ENCODE measurements around the gene BTN2A1. TPM values are rescaled to one million over a fixed set of nuclear protein-coding genes. Genes with fewer than 3 reads are reported as not detected.
A peak's percentile ranks its signal among the peaks of the same experiment; 100 is the strongest.
"Not testable (repeated sequence)": the region's sequence is repeated elsewhere in the genome, so short reads cannot be mapped to it uniquely, and the experiment has no call there.

Gene BTN2A1
- total RNA-seq, 3 donors from 2014 or later, result 12.1 to 15.9 (median 12.5) TPM

DNA sequence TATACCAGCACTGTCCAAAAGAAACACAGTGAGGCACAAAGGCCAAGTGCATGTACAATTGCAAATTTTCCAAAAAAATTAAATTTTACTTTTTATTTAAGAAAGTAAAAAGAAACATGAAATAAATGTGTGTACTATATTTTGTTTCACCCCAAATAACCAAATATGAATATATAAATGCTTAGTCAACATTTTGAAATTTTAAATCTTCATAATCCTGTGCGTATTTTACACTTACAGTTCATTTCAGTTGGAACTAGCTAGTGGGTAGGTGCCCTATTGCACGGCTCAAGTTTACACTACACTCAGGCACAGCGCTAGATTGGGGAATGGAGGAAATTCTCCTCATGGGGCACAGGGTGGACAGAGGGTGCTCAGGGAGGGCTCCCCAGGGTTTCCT, 35.4 kb upstream of the BTN2A1 start:
- Mint-ChIP-seq H3K27me3 (ENCODE audit: low read depth) (no peaks in the 10 kb centered on the region), H3K9me3 (peaks cover 11% of the 10 kb centered on the region), H3K4me3 (no peak overlapping the region), H3K4me1 (ENCODE audit: low read depth) (peaks cover 10% of the 10 kb centered on the region), H3K36me3 (ENCODE audit: insufficient read depth) (peaks cover 11% of the 10 kb centered on the region)
- DNase-seq (no peak), ATAC-seq (no peak)

DNA sequence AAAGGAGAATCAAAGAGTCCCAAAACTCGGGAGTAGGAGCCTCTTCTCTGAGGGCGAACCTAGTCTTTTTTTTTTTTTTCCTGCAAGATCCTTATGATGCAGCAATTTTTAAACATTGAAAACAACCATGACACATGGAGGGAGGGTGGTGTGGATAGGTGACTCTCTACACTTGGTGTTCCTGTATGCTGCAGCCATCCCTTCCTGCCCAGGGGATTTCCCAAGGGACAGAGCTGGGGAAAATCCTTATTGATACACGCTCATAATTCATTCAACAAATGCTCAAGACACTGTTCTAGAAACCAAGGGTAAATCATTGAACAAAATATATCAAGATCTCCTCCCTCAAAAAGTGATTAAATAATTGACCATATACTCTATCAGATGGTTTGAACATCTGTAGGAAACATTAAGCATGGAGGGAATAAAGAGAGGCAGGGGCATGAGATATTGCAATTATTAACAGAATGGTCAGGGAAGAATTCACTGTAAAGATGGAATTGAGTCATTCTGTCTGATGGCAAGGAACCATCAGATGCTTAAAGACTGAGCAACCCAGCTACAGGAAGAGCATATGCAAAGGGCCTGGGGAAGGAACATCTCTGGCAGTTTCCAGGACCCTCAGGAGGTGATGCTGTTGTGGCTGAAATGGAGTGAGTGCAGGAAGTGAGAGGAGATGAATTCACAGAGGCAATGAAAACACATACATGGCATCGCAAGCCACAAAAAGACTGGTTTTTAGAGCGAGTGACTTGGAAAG, 30.9 kb upstream of the BTN2A1 start:
- Mint-ChIP-seq H3K27me3 (ENCODE audit: low read depth) (no peaks in the 10 kb centered on the region), H3K9me3 (no peaks in the 10 kb centered on the region), H3K4me3 (no peak overlapping the region), H3K36me3 (ENCODE audit: insufficient read depth) (peaks cover 20% of the 10 kb centered on the region), H3K4me1 (ENCODE audit: low read depth) (peaks cover 8% of the 10 kb centered on the region)
- no peak for DNase-seq
- no peak for ATAC-seq

DNA sequence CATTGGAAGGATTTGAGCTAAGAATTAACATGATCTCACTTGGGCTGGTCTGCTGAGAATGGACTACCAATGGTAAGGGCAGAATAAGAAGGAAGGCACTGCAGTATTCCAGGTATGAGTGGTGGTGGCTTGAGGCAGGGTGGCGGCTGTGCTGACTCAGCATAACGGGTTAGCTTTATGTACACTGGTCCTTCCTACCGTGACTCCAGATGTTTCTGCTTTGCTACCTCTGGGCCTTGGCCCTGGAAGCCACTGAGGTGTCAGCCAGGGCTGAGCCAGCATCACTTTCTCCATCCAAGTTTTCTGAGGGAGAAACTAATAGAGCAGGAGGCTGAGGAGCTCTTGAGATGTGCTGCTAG, 30.3 kb upstream of the BTN2A1 start:
- H3K9me3 Mint-ChIP-seq, result no peaks in the 10 kb centered on the region
- H3K4me3 Mint-ChIP-seq, result no peak overlapping the region
- H3K36me3 Mint-ChIP-seq (ENCODE audit: insufficient read depth), result peaks cover 20% of the 10 kb centered on the region
- H3K27me3 Mint-ChIP-seq (ENCODE audit: low read depth), result no peaks in the 10 kb centered on the region
- DNase-seq (no peak), ATAC-seq (no peak)
- peaks cover 5% of the 10 kb centered on the region for H3K4me1 Mint-ChIP-seq (ENCODE audit: low read depth)

DNA sequence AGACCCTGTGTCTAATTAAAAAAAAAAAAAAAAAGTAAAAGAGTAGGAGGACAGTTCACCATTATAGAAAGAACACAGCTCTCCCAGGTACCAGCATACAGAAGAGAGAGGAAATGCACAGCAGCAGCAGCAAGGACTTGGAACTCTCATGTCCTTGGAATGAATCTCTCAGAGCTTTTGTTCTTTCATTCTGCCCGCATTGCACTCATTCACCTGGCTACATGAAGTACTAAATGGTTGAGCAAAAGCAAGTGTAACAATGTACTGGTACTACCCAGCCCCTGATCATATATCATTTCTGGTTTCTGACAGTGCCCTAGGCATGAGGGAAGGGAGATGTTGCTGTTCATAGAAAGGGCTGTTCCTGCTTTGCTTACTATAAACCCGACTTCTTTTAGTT, 29.5 kb upstream of the BTN2A1 start:
- no peak overlapping the region for H3K4me3 Mint-ChIP-seq
- H3K4me1 Mint-ChIP-seq (ENCODE audit: low read depth), result peaks cover 5% of the 10 kb centered on the region
- no peak for ATAC-seq
- no peak for DNase-seq
- no peaks in the 10 kb centered on the region for H3K27me3 Mint-ChIP-seq (ENCODE audit: low read depth)
- H3K9me3 Mint-ChIP-seq, result no peaks in the 10 kb centered on the region
- peaks cover 20% of the 10 kb centered on the region for H3K36me3 Mint-ChIP-seq (ENCODE audit: insufficient read depth)

DNA sequence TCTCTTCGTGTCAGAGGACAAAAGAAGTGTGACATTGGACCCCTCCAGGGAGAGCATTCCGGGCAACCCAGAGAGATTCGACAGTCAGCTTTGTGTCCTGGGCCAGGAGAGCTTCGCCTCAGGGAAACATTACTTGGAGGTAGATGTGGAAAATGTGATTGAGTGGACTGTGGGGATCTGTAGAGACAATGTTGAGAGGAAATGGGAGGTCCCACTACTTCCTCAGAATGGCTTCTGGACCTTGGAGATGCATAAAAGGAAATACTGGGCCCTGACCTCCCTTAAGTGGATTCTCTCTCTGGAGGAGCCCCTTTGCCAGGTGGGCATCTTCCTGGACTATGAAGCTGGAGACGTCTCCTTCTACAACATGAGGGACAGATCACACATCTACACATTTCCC, 27.0 kb upstream of the BTN2A1 start:
- ATAC-seq (no peak), DNase-seq (no peak)
- H3K4me1 Mint-ChIP-seq (ENCODE audit: low read depth), result peaks cover 1% of the 10 kb centered on the region
- H3K9me3 Mint-ChIP-seq, result peaks cover 5% of the 10 kb centered on the region
- H3K27me3 Mint-ChIP-seq (ENCODE audit: low read depth), result no peaks in the 10 kb centered on the region
- H3K4me3 Mint-ChIP-seq, result no peak overlapping the region
- peaks cover 20% of the 10 kb centered on the region for H3K36me3 Mint-ChIP-seq (ENCODE audit: insufficient read depth)

DNA sequence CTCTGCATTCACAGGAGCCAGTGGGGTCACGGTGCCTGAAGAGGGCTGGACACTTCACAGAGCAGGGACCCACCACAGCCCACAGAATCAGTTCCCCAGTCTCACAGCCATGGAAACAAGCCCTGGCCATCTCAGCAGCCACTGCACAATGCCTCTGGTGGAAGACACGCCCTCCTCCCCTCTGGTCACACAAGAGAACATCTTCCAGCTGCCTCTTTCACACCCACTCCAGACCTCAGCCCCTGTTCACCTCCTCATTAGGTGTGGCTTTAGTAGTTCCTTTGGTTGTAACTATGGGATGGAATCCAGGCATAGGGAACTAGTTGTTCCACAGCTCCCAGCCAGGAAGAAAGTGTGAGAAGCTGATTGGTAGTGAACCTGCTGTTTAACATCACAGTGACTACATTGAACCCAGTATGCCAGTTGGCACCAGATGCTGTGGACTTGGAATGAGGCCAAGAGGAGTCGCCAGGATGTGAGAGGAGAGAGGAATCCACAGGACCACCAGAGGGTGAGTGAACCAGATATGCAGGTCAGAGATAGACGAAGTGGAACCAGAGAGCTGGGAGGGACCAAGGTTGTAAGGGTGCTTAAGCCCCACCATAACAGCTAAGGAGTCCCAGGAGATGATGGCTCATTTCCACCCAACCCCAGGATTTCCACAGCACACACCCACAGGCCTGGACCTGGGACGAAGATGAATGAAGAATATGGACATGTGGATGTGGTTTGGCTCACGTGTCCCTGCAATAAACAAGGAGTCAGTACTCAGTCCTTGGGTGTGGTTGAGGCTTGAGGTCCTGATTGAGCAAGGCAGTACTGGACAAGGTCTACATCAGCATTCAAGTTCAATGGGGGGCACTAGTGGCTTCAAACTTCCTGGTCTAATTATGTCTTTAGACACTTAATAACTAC, 26.2 kb upstream of the BTN2A1 start:
- H3K4me3 Mint-ChIP-seq, result no peak overlapping the region
- H3K9me3 Mint-ChIP-seq, result peaks cover 5% of the 10 kb centered on the region
- no peaks in the 10 kb centered on the region for H3K27me3 Mint-ChIP-seq (ENCODE audit: low read depth)
- H3K4me1 Mint-ChIP-seq (ENCODE audit: low read depth), result no peaks in the 10 kb centered on the region
- no peak for DNase-seq
- no peak for ATAC-seq
- H3K36me3 Mint-ChIP-seq (ENCODE audit: insufficient read depth), result peaks cover 15% of the 10 kb centered on the region

DNA sequence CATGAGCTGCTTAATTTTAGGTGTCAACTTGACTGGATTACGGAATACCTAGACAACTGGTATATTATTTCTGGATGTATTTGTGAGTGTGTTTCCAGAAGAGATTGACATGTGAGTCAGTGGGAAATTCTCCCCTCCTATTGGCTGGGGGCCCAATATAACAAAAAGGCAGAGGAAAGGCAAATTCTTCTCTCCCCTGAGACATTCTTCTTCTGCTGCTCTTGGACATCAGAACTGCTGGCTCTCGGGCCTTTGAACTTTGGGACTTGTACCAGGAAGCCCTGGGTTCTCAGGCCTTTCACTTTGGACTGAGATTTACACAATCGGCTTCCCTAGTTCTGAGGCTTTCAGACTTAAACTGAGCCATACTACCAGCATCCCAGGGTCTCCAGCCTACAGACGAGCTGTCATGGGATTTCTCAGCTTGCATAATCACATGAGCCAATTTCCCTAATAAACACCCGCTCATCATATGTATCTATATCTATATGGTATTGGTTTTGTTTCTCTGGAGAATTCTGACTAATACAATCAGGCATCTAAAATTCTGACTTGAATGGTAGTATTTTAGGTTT, 25.0 kb upstream of the BTN2A1 start:
- DNase-seq (no peak), ATAC-seq (no peak)
- Mint-ChIP-seq H3K27me3 (ENCODE audit: low read depth) (no peaks in the 10 kb centered on the region), H3K36me3 (ENCODE audit: insufficient read depth) (peaks cover 9% of the 10 kb centered on the region), H3K9me3 (peaks cover 5% of the 10 kb centered on the region), H3K4me3 (no peak overlapping the region), H3K4me1 (ENCODE audit: low read depth) (no peaks in the 10 kb centered on the region)

DNA sequence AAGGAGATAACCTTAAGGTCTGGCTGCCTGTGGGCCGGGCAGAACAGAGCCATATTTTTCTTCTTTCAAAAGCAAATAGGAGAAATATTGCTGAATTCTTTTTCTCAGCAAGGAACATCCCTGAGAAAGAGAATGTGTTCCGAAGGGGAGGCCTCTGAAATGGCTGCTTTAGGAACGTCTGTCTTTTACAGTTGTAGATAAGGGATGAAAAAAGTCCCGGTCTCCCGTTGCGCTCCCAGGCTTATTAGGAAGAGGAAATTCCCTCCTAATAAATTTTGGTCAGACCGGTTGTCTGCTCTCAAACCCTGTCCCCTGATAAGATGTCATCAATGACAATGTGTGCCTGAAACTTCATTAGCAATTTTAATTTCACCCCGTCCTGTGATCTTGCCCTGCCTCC, 24.1 kb upstream of the BTN2A1 start:
- H3K27me3 Mint-ChIP-seq (ENCODE audit: low read depth); H3K4me1 Mint-ChIP-seq (ENCODE audit: low read depth); H3K9me3 Mint-ChIP-seq; ATAC-seq; DNase-seq; H3K36me3 Mint-ChIP-seq (ENCODE audit: insufficient read depth); H3K4me3 Mint-ChIP-seq: not testable (repeated sequence)

DNA sequence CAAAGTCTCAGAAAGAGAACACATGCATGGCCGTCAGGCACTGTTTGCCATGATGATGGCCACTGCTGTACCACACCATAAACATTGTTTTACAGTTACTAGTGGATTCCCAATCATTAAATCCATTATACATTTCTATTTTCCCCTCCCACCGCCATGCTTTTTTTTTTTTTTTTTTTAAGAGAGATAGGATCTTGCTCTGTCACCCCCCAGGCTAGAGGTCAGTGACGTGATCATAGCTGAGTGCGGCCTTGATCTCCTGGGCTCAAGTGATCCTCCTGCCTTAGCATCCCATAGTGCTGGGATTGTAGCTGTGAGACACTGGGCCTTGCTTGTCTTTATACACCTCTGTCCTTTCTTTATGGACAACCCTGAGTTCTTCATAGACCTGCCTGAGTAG, 21.7 kb upstream of the BTN2A1 start:
- Mint-ChIP-seq H3K36me3 (ENCODE audit: insufficient read depth) (peaks cover 3% of the 10 kb centered on the region), H3K4me3 (no peak overlapping the region), H3K27me3 (ENCODE audit: low read depth) (no peaks in the 10 kb centered on the region), H3K4me1 (ENCODE audit: low read depth) (peaks cover 20% of the 10 kb centered on the region), H3K9me3 (peaks cover 5% of the 10 kb centered on the region)
- DNase-seq (no peak), ATAC-seq (no peak)

DNA sequence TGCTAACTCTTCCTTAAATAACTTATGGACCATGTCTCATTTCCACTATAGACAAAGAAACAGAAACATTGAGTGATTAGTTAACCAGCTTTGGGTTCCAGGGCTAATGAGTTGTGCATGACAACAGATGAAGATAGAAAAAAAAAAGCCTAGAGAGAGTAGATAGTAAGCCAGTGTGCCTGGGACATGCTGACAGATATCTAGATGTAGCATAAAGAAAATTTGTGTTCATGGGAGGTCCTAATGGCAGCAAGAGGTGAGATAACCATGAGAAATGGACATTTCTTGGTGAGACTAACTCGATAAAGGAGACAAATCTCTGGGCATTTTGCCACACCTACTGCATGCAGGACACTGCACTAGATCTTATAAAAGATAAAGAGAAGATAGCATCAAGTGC, 20.2 kb upstream of the BTN2A1 start:
- H3K4me3 Mint-ChIP-seq, result no peak overlapping the region
- no peak for ATAC-seq
- no peaks in the 10 kb centered on the region for H3K27me3 Mint-ChIP-seq (ENCODE audit: low read depth)
- peaks cover 5% of the 10 kb centered on the region for H3K9me3 Mint-ChIP-seq
- no peak for DNase-seq
- peaks cover 30% of the 10 kb centered on the region for H3K4me1 Mint-ChIP-seq (ENCODE audit: low read depth)
- no peaks in the 10 kb centered on the region for H3K36me3 Mint-ChIP-seq (ENCODE audit: insufficient read depth)

DNA sequence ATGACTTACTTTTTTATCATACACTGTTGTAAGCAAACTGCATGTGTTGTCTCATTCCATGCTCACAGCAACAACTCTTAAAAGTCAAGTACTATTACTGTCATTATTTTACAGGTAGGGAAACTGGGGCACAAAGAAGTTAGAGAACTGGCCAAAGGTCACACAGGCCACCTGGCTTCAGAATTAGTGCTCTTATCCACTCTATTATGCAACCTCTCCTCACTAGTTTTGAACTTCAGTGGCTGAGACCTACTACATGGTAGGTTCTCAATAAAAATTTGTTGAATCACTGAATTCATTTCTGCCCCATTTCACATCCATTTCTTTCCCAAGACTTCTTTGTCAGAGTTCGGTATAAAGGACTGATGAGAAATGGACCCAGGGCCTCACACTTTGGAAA, 19.8 kb upstream of the BTN2A1 start:
- no peak for ATAC-seq
- Mint-ChIP-seq H3K4me3 (no peak overlapping the region), H3K36me3 (ENCODE audit: insufficient read depth) (peaks cover 1% of the 10 kb centered on the region), H3K27me3 (ENCODE audit: low read depth) (no peaks in the 10 kb centered on the region), H3K4me1 (ENCODE audit: low read depth) (peaks cover 34% of the 10 kb centered on the region), H3K9me3 (peaks cover 5% of the 10 kb centered on the region)
- DNase-seq, result no peak

DNA sequence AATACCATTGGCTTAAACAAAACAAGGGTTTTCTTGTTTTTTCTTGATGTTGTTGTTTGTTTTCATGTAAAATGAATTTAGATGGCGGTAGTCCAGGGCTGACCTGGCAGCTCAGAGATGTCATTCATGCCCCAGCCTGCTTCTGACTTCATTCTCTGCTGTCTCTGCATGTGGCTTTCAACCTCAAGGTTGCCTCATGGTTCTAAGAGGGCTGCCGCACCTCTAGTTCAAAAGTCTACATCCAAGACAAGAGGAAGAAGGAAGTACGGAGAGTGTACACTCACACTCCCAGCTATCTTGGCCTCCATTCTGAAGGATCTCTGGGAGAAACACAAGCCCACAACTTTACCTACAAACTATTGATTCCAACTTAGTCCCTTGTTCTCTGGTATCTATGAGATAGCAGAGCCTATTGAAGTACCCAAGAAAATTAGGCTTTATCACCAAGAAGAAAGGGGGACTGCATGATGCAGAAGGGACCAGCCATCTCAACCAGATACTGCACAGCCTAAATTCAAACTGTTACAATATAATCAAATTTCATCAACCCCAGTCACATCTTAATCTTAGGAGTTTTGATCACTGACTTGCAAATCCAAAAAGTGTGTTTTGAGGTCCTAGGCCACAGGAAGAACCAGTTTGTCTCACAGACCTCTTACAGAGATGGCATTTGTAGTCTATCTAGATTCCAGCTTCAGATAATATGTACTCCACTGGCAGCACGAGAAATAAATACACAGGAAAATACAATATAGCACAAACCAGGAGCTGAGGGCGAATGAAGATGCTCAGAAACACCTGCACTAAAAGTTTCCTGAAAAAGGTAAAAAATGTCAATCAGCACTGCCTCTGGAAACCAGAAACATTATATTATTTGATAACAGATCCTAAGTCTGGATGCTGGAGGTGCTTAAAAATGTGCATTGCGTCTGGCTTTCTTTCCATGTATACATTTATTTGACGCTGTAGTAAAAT, 18.3 kb upstream of the BTN2A1 start:
- peaks cover 5% of the 10 kb centered on the region for H3K36me3 Mint-ChIP-seq (ENCODE audit: insufficient read depth)
- ATAC-seq, result no peak
- H3K9me3 Mint-ChIP-seq, result no peaks in the 10 kb centered on the region
- DNase-seq, result no peak
- H3K4me1 Mint-ChIP-seq (ENCODE audit: low read depth), result peaks cover 47% of the 10 kb centered on the region
- H3K4me3 Mint-ChIP-seq, result peak overlapping the region; percentile 96
- no peaks in the 10 kb centered on the region for H3K27me3 Mint-ChIP-seq (ENCODE audit: low read depth)

DNA sequence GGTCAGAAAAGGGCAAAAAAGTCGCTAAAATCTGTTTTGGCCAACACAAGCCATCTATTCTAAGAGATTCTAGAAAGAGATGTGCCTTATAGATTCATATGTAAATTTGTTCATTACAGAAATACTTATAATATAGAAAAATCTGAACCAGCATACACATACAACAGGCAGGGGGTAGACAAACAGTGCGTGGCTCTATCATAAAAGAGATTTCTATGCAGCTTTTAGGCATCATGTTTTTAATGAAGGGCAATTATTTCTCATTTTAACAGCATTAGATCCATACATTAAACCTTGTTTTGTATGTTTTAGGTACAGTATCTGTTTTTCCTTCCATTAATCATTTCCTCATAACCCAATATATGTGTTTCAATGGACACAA, 16.8 kb upstream of the BTN2A1 start:
- H3K4me3 Mint-ChIP-seq, result peak overlapping the region; percentile 96
- no peaks in the 10 kb centered on the region for H3K9me3 Mint-ChIP-seq
- ATAC-seq (no peak), DNase-seq (no peak)
- peaks cover 19% of the 10 kb centered on the region for H3K36me3 Mint-ChIP-seq (ENCODE audit: insufficient read depth)
- H3K27me3 Mint-ChIP-seq (ENCODE audit: low read depth), result no peaks in the 10 kb centered on the region
- H3K4me1 Mint-ChIP-seq (ENCODE audit: low read depth), result peaks cover 62% of the 10 kb centered on the region

DNA sequence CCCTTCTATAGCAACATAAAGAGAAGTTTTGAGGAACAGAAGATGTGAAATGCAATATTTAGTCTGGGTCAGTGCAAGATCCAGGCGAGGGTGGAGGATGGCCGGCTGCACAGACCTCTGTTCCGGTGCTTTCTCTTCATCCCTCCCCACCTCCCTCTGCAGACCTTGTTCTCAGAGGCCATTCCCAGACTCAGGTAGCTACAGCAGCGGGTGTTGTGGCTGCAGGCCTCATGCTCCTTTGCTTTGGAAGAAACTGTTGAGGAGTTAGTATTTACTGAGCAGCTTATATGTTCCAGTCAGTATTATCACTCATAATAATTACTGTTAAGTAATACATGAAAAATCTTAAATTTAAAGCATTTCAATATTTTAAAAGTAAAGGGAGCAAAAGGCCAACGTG, 15.8 kb upstream of the BTN2A1 start:
- peak overlapping the region; percentile 96 for H3K4me3 Mint-ChIP-seq
- ATAC-seq, result no peak
- H3K36me3 Mint-ChIP-seq (ENCODE audit: insufficient read depth), result peaks cover 21% of the 10 kb centered on the region
- H3K27me3 Mint-ChIP-seq (ENCODE audit: low read depth), result no peaks in the 10 kb centered on the region
- peaks cover 72% of the 10 kb centered on the region for H3K4me1 Mint-ChIP-seq (ENCODE audit: low read depth)
- no peak for DNase-seq
- no peaks in the 10 kb centered on the region for H3K9me3 Mint-ChIP-seq

Data from activated T-cell treated with anti-CD3 and anti-CD28 coated beads, Interleukin-2, amount 50 U/mL, for 4 hours (primary cell).